A673 (cell line): ENCODE results near the gene AKR1C8. TPM values are rescaled to one million over a fixed set of nuclear protein-coding genes. Genes with fewer than 3 reads are reported as not detected.
"Not testable (repeated sequence)": the region's sequence is repeated elsewhere in the genome, so short reads cannot be mapped to it uniquely, and the experiment has no call there.

Source experiments
- BruUV-seq: library from RNA; stranded (reverse); fragments of 400-500 nt; replicated peaks from 2 replicates; lab custom pipeline; 2021; lab: Mats Ljungman, UMichigan
- CTCF ChIA-PET: fragments of 300-600 bp; sonication (Branson Sonifier 250); formaldehyde crosslinking; loops from one replicate; lab custom pipeline; 2022; ENCODE audit warnings: antibody characterized with exemption; lab: Charles Lee
- POLR2A ChIA-PET: fragments of 300-600 bp; sonication (Branson Sonifier 250); formaldehyde crosslinking; loops from one replicate; lab custom pipeline; 2022; ENCODE audit warnings: antibody characterized with exemption; ENCODE audit not compliant: low non-redundant PET; lab: Charles Lee
- DNase-seq: peaks from one replicate; pipeline ENCODE4 v3.0.0-alpha.2; 2015; ENCODE audit warnings: low spot score
- H3K27ac ChIP-seq: fragments of 200-600 bp; sonication (generic); 2 replicates; pipeline ENCODE4 v1.5.1; 2016; ENCODE audit warnings: mixed run types, low read depth, mild to moderate bottlenecking, mixed read lengths, antibody characterized with exemption, low read length; ENCODE audit not compliant: poor library complexity, severe bottlenecking
- H3K27me3 ChIP-seq: fragments of 200-600 bp; sonication (generic); replicated peaks from 2 replicates; pipeline ENCODE4 v1.6.1; 2017; ENCODE audit warnings: mixed run types, low read depth, mild to moderate bottlenecking, mixed read lengths, antibody characterized with exemption, low read length; ENCODE audit not compliant: insufficient read depth, poor library complexity
- H3K36me3 ChIP-seq: fragments of 200-600 bp; sonication (generic); 2 replicates; pipeline ENCODE4 v1.6.1; 2016; ENCODE audit warnings: mixed run types, mild to moderate bottlenecking, mixed read lengths, antibody characterized with exemption, low read length; ENCODE audit not compliant: insufficient read depth, poor library complexity, severe bottlenecking
- H3K4me1 ChIP-seq: fragments of 200-600 bp; sonication (generic); 2 replicates; pipeline ENCODE4 v1.6.1; 2017; ENCODE audit warnings: mixed run types, mild to moderate bottlenecking, mixed read lengths, antibody characterized with exemption, low read length; ENCODE audit not compliant: insufficient read depth, poor library complexity, severe bottlenecking
- H3K4me3 ChIP-seq: fragments of 200-600 bp; sonication (generic); 2 replicates; pipeline ENCODE4 v1.5.1; 2016; ENCODE audit warnings: low read depth, mixed run types, mild to moderate bottlenecking, mixed read lengths, low read length; ENCODE audit not compliant: poor library complexity, severe bottlenecking
- H3K9me3 ChIP-seq: fragments of 200-600 bp; sonication (generic); 2 replicates; pipeline ENCODE4 v1.6.1; 2016; ENCODE audit warnings: mixed run types, low read depth, mild to moderate bottlenecking, mixed read lengths, antibody characterized with exemption, low read length; ENCODE audit not compliant: poor library complexity, severe bottlenecking
- CTCF ChIP-seq: fragments of 300-800, 200-600 bp; sonication (generic); conservative IDR thresholded peaks from 2 replicates; pipeline ENCODE4 v1.5.1; 2017; ENCODE audit warnings: low read depth, mild to moderate bottlenecking, antibody characterized with exemption, low read length, moderate library complexity, mixed read lengths
- EZH2 ChIP-seq: fragments of 200-600 bp; sonication (generic); IDR thresholded peaks from 2 replicates; pipeline ENCODE4 v1.6.1; 2017; ENCODE audit warnings: borderline replicate concordance, low read depth, mild to moderate bottlenecking, mixed read lengths, antibody characterized with exemption, low read length; ENCODE audit not compliant: poor library complexity, severe bottlenecking
- intact Hi-C: fragments of 100-400 bp; cut with micrococcal nuclease; formaldehyde crosslinking; loops from one replicate; pipeline ENCODE4 v1.10.0; 2022; ENCODE audit not compliant: unreplicated experiment
- total RNA-seq: library from RNA; stranded (reverse); gene quantifications from 2 replicates; pipeline ENCODE4 v1.2.3, GENCODE V29; 2021

AKR1C8 gene
- total RNA-seq, 1 experiment from 2014 or later: 0.58 TPM

- intact Hi-C loops: no loop called here
- ChIA-PET CTCF (no interaction called here), POLR2A (no interaction called here)
- Histone ChIP-seq H3K9me3 (no peaks in the 10 kb centered on the region), H3K27ac (no peak overlapping the region), H3K4me3 (no peak overlapping the region), H3K27me3 (no peaks in the 10 kb centered on the region), H3K36me3 (no peaks in the 10 kb centered on the region), H3K4me1 (no peaks in the 10 kb centered on the region)
- no peak for DNase-seq
- TF ChIP-seq EZH2 (no peak), CTCF (no peak)
- BruUV-seq: no TSS peak
Observed at GRCh38 chr10:5142199-5142598, 42.8 kb downstream of the AKR1C8 start.

- POLR2A ChIA-PET, H3K27ac ChIP-seq, H3K27me3 ChIP-seq, H3K4me3 ChIP-seq, CTCF ChIA-PET, DNase-seq, H3K36me3 ChIP-seq, H3K4me1 ChIP-seq, intact Hi-C loops, BruUV-seq: not testable (repeated sequence)
- peaks cover 14% of the 10 kb centered on the region for H3K9me3 ChIP-seq
Observed at GRCh38 chr10:5137699-5138098, 47.3 kb downstream of the AKR1C8 start.

- Histone ChIP-seq H3K36me3 (no peaks in the 10 kb centered on the region), H3K27me3 (no peaks in the 10 kb centered on the region), H3K9me3 (peaks cover 14% of the 10 kb centered on the region), H3K27ac (no peak overlapping the region), H3K4me1 (no peaks in the 10 kb centered on the region), H3K4me3 (no peak overlapping the region)
- POLR2A ChIA-PET: no interaction called here
- BruUV-seq: no TSS peak
- TF ChIP-seq CTCF (no peak), EZH2 (no peak)
- DNase-seq: no peak
- intact Hi-C loops: no loop called here
- CTCF ChIA-PET: no interaction called here
Observed at GRCh38 chr10:5136468-5137087, 48.4 kb downstream of the AKR1C8 start.

- ChIA-PET CTCF (no interaction called here), POLR2A (no interaction called here)
- Histone ChIP-seq H3K4me1 (no peaks in the 10 kb centered on the region), H3K4me3 (no peak overlapping the region), H3K36me3 (no peaks in the 10 kb centered on the region), H3K27ac (no peak overlapping the region), H3K9me3 (peaks cover 14% of the 10 kb centered on the region), H3K27me3 (no peaks in the 10 kb centered on the region)
- intact Hi-C loops: no loop called here
- no peak for DNase-seq
- TF ChIP-seq CTCF (no peak), EZH2 (no peak)
- no TSS peak for BruUV-seq
Observed at GRCh38 chr10:5135581-5135980, 49.4 kb downstream of the AKR1C8 start.
